Subcutaneous abdominal adipose tissue (tissue), 5 donors: ENCODE measurements around the gene TINCR.
A peak's percentile ranks its signal among the peaks of the same experiment; 100 is the strongest.

Experiments used
- H3K27ac ChIP-seq: one replicate; pipeline ENCODE4 v1.7.0; 2013; ENCODE audit warnings: low read depth, mild to moderate bottlenecking, inconsistent platforms, low read length, moderate library complexity
- H3K27me3 ChIP-seq, 5 donors: one replicate each; pipeline ENCODE4 v1.7.0; 2013; ENCODE audit warnings: low read length in 5 of 5, inconsistent platforms in 1 of 5; ENCODE audit not compliant: control insufficient read depth in 5 of 5, insufficient read depth in 4 of 5
- H3K36me3 ChIP-seq, 5 donors: one replicate each; pipeline ENCODE4 v1.7.0; 2013; ENCODE audit warnings: low read length in 5 of 5; ENCODE audit not compliant: control insufficient read depth in 5 of 5, insufficient read depth in 5 of 5
- H3K4me1 ChIP-seq, 5 donors: one replicate each; pipeline ENCODE4 v1.7.0; 2013; ENCODE audit warnings: low read length in 5 of 5, mild to moderate bottlenecking in 3 of 5, moderate library complexity in 1 of 5; ENCODE audit not compliant: control insufficient read depth in 5 of 5, insufficient read depth in 5 of 5
- H3K4me3 ChIP-seq, 5 donors: one replicate each; pipeline ENCODE4 v1.7.0; 2013; ENCODE audit warnings: low read length in 5 of 5, low read depth in 1 of 5
- H3K9ac ChIP-seq, 5 donors: one replicate each; pipeline ENCODE4 v1.7.0; 2013; ENCODE audit warnings: low read length in 5 of 5, mild to moderate bottlenecking in 4 of 5, moderate library complexity in 3 of 5
- H3K9me3 ChIP-seq, 5 donors: one replicate each; pipeline ENCODE4 v1.7.0; 2013; ENCODE audit warnings: low read length in 5 of 5; ENCODE audit not compliant: control insufficient read depth in 5 of 5
- donor health status: healthy.
- donor health status: healthy.
- donor health status: healthy.
- donor health status: healthy.
- donor health status: healthy.

The TINCR gene

DNA sequence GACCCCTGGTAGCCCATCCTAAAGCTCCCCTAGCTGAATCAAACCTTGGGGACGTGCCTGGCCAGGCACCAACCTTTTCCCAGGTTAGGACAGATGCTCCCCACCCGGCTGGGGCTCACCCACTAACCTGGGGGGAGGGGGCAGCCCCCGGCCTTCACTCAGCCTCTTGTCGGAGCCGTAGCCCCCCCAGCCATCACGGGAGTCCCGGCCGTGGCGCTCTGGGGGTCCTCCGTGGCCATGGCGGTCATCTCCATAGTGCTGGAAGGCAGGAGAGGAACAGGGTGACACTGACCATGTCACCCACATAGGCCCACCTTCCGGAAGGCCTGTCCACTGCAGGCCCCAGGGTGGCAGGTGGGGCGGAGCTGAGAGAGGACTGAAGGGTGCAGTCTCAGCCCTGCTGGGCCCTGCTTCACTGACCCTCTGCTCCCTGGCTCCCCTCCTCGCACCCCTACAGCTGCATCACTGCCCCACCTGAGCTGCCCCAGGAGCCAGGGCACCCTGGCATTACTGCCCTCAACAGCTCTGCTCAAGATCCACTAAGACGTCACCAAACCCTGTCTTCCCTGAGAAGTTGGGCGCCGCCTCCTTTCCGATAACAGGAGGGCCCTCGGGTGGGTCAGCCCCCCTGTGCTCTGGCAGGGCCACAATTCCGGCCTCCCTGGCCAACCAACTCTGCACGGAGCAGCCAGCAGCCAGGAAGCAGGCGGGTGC lies 22.6 kb upstream of the TINCR start:
- Histone ChIP-seq H3K36me3 (peaks cover 0 to 98% (median 92%) of the 10 kb centered on the region in 5 donors), H3K4me3 (no peak overlapping the region), H3K27ac (no peak overlapping the region)

DNA sequence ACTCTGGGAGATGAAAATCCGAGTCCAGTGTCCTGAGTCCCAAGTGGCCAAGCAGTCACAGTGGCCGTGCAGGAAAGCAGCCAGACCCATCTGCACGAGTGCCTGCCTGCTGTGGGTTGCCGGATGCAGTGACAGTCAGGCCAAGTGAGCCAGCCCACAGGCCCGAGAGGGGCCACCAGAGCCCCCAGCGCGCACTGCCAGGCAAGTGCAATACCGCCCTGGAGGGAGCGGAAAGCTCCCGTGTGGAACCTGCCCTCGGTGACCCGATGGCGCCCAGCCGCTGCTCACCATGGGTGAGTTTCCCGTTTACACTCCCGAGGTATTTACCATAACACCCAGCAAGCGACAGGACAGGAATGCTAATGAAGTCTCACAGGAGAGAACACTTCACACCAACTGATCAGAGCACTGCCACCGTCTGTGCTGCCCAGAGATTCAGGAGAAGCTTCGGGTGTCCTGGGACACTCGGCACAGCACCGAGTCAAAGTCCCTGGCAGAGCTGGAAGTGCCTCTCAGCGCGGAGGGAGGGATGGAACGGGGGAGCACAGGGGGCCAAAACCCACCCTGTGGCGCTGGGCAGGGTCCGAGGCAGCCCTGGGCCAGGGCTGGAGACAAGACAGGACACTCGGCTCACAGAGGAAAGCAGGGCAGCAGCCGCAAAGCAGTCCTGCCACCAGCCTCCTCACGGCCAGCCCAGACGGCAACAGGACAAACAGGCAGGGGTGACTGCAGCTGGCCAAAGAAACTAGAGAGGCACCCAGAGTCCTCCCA lies 21.3 kb upstream of the TINCR start:
- H3K36me3 ChIP-seq, result peaks cover 0 to 93% (median 81%) of the 10 kb centered on the region in 5 donors
- no peak overlapping the region for H3K9ac ChIP-seq
- H3K9me3 ChIP-seq, result no peaks in the 10 kb centered on the region
- H3K27me3 ChIP-seq, result no peaks in the 10 kb centered on the region
- H3K4me3 ChIP-seq, result no peak overlapping the region
- H3K4me1 ChIP-seq, result peaks cover 0 to 30% (median 18%) of the 10 kb centered on the region in 5 donors
- no peak overlapping the region for H3K27ac ChIP-seq

More for the DNA sequence above, 22.6 kb upstream of the TINCR start:
- Histone ChIP-seq H3K9ac (no peak overlapping the region), H3K9me3 (no peaks in the 10 kb centered on the region), H3K27me3 (no peaks in the 10 kb centered on the region), H3K4me1 (peaks cover 0 to 27% (median 18%) of the 10 kb centered on the region in 5 donors)

DNA sequence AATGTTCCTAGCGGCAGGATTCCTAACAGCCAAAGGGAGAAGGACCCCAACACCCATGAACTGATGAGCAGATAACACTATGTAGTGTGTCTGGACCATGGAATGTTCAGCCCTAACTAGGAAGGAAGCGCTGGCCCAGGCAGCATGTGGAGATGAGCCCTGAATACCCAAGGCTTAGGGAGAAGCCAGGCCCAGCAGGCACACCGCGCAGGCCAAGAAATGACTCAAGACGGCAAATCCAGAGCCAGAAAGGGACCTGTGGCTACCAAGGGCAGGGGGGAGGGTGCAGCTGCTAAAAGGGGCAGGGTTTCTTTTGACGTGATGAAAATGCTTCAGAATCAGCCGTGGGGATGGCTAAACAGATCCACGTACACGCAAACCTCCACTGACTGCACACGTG lies 20.7 kb upstream of the TINCR start:
- H3K9ac ChIP-seq, result peak overlapping the region in 1 of 5 donors; percentile 60
- no peaks in the 10 kb centered on the region for H3K9me3 ChIP-seq
- H3K27me3 ChIP-seq, result no peaks in the 10 kb centered on the region
- H3K36me3 ChIP-seq, result peaks cover 0 to 87% (median 74%) of the 10 kb centered on the region in 5 donors
- no peak overlapping the region for H3K4me3 ChIP-seq
- no peak overlapping the region for H3K27ac ChIP-seq
- H3K4me1 ChIP-seq, result peaks cover 0 to 31% (median 21%) of the 10 kb centered on the region in 5 donors

DNA sequence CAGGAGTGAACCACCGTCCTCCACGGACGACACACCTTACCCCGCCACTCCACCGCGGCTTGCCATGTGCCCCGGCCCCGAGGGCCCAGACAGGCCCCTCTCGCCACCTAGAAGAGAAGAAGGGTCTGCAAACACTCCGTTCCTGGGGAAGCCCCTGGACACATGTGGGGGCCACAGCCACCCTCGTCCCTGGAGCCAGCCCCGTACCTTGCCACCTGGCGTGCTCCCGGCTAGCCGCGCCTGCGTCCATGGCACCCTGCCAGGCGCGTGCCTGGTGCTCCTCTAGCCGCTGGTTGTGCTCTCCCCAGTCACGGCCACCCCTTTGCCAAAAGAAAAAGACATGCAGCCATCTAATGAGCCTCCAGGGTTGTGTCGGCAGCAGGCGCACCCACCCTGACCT lies 19.9 kb upstream of the TINCR start:
- H3K27ac ChIP-seq, result no peak overlapping the region
- H3K4me3 ChIP-seq, result no peak overlapping the region
- no peaks in the 10 kb centered on the region for H3K9me3 ChIP-seq
- peaks cover 0 to 30% (median 21%) of the 10 kb centered on the region in 5 donors for H3K4me1 ChIP-seq
- H3K36me3 ChIP-seq, result peaks cover 0 to 82% (median 67%) of the 10 kb centered on the region in 5 donors
- H3K9ac ChIP-seq, result no peak overlapping the region
- H3K27me3 ChIP-seq, result no peaks in the 10 kb centered on the region

DNA sequence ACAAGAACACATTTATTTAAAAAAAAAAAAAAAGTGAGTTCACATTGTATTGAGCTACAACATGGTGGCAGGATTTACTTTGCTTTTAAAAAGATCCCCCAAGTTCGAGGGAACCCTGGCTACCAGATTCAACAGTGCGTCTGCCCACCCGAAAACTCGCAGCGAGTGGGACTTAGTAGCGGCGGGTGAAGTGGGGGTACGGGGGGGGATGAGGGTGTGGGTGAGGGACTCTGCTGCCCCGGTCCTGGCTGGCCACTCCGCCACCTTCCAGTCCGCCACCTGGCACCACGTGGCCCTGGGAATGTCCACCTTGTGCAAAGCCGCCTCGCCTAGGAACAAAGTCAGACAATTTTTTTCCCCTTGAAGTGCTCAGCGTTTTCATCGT lies 19.3 kb upstream of the TINCR start:
- Histone ChIP-seq H3K36me3 (peaks cover 0 to 82% (median 62%) of the 10 kb centered on the region in 5 donors), H3K9me3 (no peaks in the 10 kb centered on the region), H3K4me3 (no peak overlapping the region), H3K27me3 (no peaks in the 10 kb centered on the region), H3K4me1 (peaks cover 0 to 30% (median 21%) of the 10 kb centered on the region in 5 donors), H3K27ac (no peak overlapping the region), H3K9ac (no peak overlapping the region)

DNA sequence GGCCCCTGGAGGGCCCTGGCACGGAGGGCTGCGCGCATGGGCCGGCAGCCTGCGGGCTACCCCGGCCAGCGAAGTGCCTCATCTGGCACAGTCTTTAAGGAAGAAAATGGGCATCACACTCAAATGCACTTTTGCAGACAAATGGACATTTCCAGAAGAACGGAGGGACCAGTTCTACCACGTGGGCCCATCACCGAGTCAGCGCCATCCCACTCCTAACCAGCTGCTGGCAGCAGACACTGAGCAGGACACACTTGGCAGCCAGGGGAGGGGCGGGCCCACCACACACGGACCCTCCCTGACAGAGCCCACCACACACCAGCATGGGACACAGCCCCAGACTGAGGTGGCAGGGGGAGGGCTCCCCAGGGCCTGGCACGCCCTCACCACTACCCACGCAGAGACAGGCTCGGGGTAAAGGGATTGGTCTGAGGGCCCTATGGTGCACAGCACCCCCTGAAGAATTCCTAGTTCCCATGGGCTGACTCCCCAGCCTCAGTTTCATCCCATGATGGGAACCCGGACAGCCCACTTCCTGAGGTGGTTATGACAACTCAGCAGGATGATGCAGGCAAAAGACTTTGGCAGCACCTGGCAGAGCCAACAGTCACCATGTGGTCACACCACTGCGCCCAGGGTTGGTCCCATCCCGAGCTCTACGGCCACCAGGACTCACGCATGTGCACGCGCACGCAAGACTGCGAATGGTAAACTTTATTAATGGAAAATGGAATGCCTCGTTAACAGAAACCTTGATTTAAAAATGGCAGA lies 18.7 kb upstream of the TINCR start:
- no peak overlapping the region for H3K27ac ChIP-seq
- no peak overlapping the region for H3K4me3 ChIP-seq
- peaks cover 0 to 30% (median 21%) of the 10 kb centered on the region in 5 donors for H3K4me1 ChIP-seq
- H3K36me3 ChIP-seq, result peaks cover 0 to 82% (median 60%) of the 10 kb centered on the region in 5 donors
- H3K9me3 ChIP-seq, result no peaks in the 10 kb centered on the region
- H3K27me3 ChIP-seq, result no peaks in the 10 kb centered on the region
- H3K9ac ChIP-seq, result no peak overlapping the region

DNA sequence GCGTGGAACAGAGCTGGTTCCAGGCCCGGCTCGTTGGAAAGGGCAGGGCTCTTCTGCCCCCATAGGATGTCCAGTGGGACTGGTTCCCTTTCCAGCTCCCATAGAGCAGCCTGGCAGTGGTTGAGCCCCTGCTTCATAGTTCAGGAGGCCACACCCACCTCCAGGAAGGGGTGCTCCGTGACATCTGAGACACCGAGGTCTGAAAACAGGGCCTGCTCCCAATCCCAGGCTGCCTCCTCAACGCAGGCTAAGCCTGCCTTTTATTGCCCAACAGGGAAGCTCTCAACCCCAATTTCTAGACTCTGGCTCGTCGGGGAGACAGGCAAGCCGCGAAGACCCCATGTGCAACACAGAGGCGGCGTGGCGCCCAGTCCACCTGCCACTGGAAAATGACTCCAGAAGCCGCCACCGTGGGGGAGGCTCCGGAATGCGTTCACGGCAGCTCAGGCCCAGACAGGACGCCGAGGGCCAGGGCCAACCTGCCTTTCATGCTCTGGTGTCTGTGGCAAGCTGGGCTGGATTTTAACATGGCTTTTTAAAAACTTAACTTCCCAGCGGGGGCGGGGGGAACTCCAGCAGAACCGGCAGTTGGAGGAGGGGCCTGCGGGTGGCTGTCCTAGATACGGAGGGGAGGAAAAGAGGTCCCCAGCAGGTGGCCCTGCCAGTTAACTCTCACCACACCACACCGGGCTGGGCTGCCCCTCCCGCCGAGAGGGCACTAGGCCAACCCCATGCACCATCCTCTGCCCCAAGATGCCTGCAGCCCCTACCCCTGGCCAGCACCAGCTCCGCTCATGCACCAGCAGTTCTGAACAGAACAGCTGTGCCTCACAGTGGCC lies 17.9 kb upstream of the TINCR start:
- no peak overlapping the region for H3K4me3 ChIP-seq
- H3K27me3 ChIP-seq, result no peaks in the 10 kb centered on the region
- H3K4me1 ChIP-seq, result peaks cover 0 to 30% (median 21%) of the 10 kb centered on the region in 5 donors
- H3K36me3 ChIP-seq, result peaks cover 0 to 79% (median 56%) of the 10 kb centered on the region in 5 donors
- H3K9me3 ChIP-seq, result no peaks in the 10 kb centered on the region
- H3K9ac ChIP-seq, result no peak overlapping the region
- H3K27ac ChIP-seq, result no peak overlapping the region

DNA sequence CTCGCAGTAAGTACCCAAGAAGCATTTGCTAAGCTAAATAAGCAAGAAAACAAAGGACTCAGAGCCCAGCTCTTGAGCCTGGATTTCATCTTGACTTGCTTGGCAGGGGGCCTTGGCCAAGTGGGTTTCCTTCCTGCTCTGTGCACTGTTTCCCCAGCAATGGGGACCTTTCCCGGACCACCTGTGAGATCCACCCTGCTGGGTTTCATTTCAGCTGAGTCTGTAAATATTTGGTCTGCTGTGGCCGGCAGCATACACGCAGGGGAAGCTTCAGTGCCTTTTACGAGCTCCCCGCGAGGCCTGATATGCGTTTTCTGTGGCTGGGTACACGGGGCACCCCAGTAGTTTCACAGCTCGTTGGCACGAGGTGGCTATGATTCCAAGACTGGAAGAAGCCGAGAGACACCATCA lies 12.4 kb upstream of the TINCR start:
- no peak overlapping the region for H3K4me3 ChIP-seq
- H3K36me3 ChIP-seq, result peaks cover 0 to 34% (median 11%) of the 10 kb centered on the region in 5 donors
- no peaks in the 10 kb centered on the region for H3K27me3 ChIP-seq
- H3K9me3 ChIP-seq, result no peaks in the 10 kb centered on the region
- no peak overlapping the region for H3K9ac ChIP-seq
- H3K4me1 ChIP-seq, result peaks cover 0 to 16% (median 11%) of the 10 kb centered on the region in 5 donors
- no peak overlapping the region for H3K27ac ChIP-seq

DNA sequence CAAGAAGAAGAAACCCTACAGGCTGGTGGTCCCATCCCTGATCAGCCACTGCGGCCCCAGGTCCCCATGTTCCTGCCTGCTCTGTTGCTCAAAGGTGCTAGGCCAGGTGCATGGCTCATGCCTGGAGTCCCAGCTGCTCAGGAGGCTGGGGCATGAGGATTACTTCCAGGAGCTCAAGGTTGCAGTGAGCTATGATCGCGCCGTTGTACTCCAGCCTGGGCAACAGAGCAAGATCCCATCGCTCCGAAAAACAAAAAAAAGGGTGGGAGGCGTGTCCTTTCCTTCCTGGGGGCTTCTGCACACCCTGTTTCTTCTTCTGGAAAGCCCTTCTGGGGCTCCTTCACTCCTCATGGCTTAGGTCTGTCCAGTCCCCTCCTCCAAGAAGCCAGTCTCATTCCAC lies 11.9 kb upstream of the TINCR start:
- Histone ChIP-seq H3K4me1 (peaks cover 0 to 15% (median 10%) of the 10 kb centered on the region in 5 donors), H3K27ac (no peak overlapping the region), H3K4me3 (no peak overlapping the region), H3K9me3 (peaks cover 0 to 2% (median 0%) of the 10 kb centered on the region in 5 donors), H3K9ac (no peak overlapping the region), H3K27me3 (no peaks in the 10 kb centered on the region), H3K36me3 (peaks cover 0 to 33% (median 11%) of the 10 kb centered on the region in 5 donors)
